Osteoblast (primary cell): Measurements from ENCODE around the gene SEMA3F. TPM values are rescaled to one million over a fixed set of nuclear protein-coding genes. Genes with fewer than 3 reads are reported as not detected.

Experiments
- DNase-seq: peaks from one replicate; pipeline ENCODE4 v3.0.0; 2011; ENCODE audit warnings: low spot score, mixed read lengths; ENCODE audit not compliant: insufficient read length; ENCODE audit errors: missing footprints
- H2AFZ ChIP-seq: 2 replicates; pipeline ENCODE4 v1.6.0; 2011; ENCODE audit warnings: mild to moderate bottlenecking, low read length
- H3K27ac ChIP-seq: 2 replicates; pipeline ENCODE4 v1.5.1; 2011; ENCODE audit warnings: mild to moderate bottlenecking, low read depth, low read length, moderate library complexity
- H3K27me3 ChIP-seq: 2 replicates; pipeline ENCODE4 v1.6.0; 2012; ENCODE audit warnings: mild to moderate bottlenecking, control low read depth, inconsistent platforms, low read length, moderate library complexity; ENCODE audit not compliant: insufficient read depth
- H3K36me3 ChIP-seq: 2 replicates; pipeline ENCODE4 v1.5.1; 2011; ENCODE audit warnings: mild to moderate bottlenecking, low read length, control low read depth, moderate library complexity; ENCODE audit not compliant: insufficient read depth
- H3K4me1 ChIP-seq: 2 replicates; pipeline ENCODE4 v1.5.1; 2011; ENCODE audit warnings: mild to moderate bottlenecking, low read length, control low read depth, moderate library complexity; ENCODE audit not compliant: insufficient read depth
- H3K4me2 ChIP-seq: 2 replicates; pipeline ENCODE4 v1.6.0; 2011; ENCODE audit warnings: mild to moderate bottlenecking, low read length; ENCODE audit not compliant: insufficient read depth
- H3K4me3 ChIP-seq: fragments of 200-600 bp; sonication (generic); 3 replicates; pipeline ENCODE4 v1.5.1; 2012; ENCODE audit warnings: mild to moderate bottlenecking, low read length, inconsistent platforms; ENCODE audit not compliant: insufficient read depth
- H3K79me2 ChIP-seq: 2 replicates; pipeline ENCODE4 v1.6.0; 2012; ENCODE audit warnings: mild to moderate bottlenecking, low read length, control low read depth, inconsistent platforms; ENCODE audit not compliant: insufficient read depth
- H3K9me3 ChIP-seq: 2 replicates; pipeline ENCODE4 v1.5.1; 2011; ENCODE audit warnings: low read depth, low read length, control low read depth
- H4K20me1 ChIP-seq: 2 replicates; pipeline ENCODE4 v1.6.0; 2012; ENCODE audit warnings: mild to moderate bottlenecking, low read length, control low read depth; ENCODE audit not compliant: insufficient read depth
- total RNA-seq: library from RNA; depleted of rRNA; stranded (reverse); fragments of >200 nt; gene quantifications from 2 replicates; pipeline ENCODE4 v1.2.3, GENCODE V29; 2012
- TF ChIP-seq, protein P1 (sequence below): IDR thresholded peaks from 2 replicates; pipeline ENCODE4 v1.5.1; 2011; ENCODE audit warnings: mild to moderate bottlenecking, low read depth, low read length, moderate library complexity; ENCODE audit errors: extremely low read depth

The SEMA3F gene
- total RNA-seq, 1 donor = 5.1 TPM

DNA sequence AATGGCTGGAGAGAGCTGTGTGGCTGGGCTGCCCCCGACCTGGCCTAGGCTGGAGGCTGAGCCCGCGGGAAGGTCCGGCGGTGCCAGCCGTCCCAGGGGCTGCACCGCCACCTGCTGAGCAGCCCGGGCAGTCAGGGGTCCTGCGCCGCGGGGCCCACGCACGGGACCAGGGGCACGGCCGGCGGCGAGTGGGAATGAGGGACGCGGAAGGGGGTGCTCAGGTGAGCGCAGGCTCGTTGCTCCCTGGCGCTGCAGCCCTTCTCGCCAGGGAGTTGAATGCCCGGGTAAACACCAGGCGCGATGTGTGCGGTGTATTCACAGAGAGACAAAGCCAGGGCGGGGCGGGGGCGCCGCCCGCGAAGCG, 666 bp upstream of the SEMA3F start:
- peaks cover 40% of the 10 kb centered on the region for H3K79me2 ChIP-seq
- DNase-seq = peak; percentile 91
- H4K20me1 ChIP-seq = no peaks in the 10 kb centered on the region
- TF ChIP-seq, protein P1, sequence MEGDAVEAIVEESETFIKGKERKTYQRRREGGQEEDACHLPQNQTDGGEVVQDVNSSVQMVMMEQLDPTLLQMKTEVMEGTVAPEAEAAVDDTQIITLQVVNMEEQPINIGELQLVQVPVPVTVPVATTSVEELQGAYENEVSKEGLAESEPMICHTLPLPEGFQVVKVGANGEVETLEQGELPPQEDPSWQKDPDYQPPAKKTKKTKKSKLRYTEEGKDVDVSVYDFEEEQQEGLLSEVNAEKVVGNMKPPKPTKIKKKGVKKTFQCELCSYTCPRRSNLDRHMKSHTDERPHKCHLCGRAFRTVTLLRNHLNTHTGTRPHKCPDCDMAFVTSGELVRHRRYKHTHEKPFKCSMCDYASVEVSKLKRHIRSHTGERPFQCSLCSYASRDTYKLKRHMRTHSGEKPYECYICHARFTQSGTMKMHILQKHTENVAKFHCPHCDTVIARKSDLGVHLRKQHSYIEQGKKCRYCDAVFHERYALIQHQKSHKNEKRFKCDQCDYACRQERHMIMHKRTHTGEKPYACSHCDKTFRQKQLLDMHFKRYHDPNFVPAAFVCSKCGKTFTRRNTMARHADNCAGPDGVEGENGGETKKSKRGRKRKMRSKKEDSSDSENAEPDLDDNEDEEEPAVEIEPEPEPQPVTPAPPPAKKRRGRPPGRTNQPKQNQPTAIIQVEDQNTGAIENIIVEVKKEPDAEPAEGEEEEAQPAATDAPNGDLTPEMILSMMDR = no peak
- H3K27me3 ChIP-seq = peaks cover 8% of the 10 kb centered on the region
- no peaks in the 10 kb centered on the region for H3K9me3 ChIP-seq
- H3K36me3 ChIP-seq = no peaks in the 10 kb centered on the region
- H3K4me1 ChIP-seq = peaks cover 22% of the 10 kb centered on the region
- H3K27ac ChIP-seq = no peak overlapping the region
- peak overlapping the region; percentile 55 for H3K4me2 ChIP-seq
- no peak overlapping the region for H2AFZ ChIP-seq
- H3K4me3 ChIP-seq = peak overlapping the region; percentile 51

DNA sequence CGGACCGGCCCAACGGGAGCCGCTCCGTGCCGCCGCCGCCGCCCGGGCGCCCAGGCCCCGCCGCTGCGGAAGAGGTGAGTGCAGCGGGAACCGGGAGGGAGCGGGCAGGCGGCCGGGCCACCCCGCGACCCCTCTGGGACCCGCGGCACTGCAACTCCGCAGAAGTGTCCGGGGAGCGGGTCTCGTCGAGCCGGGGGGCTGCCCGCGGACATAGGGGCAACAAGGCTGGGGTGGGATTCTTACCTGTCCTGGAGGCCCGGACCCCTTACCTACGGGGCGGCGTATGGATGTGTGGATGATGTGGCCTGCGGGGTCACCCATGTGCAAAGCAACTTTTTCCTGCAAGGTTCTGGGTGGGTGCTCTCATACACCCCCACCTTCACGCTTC, 361 bp downstream of the SEMA3F start:
- peak overlapping the region; percentile 65 for H3K4me2 ChIP-seq
- DNase-seq = no peak
- H3K27ac ChIP-seq = no peak overlapping the region
- H2AFZ ChIP-seq = no peak overlapping the region
- H3K9me3 ChIP-seq = no peaks in the 10 kb centered on the region
- TF ChIP-seq, protein P1 = no peak
- H3K27me3 ChIP-seq = peaks cover 8% of the 10 kb centered on the region
- peaks cover 22% of the 10 kb centered on the region for H3K4me1 ChIP-seq
- peaks cover 40% of the 10 kb centered on the region for H3K79me2 ChIP-seq
- H3K4me3 ChIP-seq = peak overlapping the region; percentile 73
- no peaks in the 10 kb centered on the region for H3K36me3 ChIP-seq
- no peaks in the 10 kb centered on the region for H4K20me1 ChIP-seq

DNA sequence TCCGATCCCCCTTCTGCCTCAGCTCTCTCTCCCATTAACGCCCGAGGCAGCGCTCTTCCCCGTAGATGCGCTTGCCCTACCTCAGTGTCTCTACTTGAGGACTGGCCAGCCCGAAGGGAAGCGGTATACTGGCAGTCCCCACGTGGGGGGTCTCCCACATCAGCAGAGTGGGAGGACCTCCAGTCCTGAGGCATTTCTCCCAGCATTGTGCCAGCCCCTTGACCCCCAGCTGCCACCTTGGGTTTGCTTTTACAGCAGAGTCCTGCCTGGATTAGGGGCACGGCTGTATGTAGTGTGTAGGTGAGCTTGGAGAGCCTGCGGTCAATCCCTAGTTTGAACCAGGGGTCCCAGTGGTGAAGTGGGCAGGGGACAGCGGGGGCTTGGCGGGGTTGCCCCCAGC, 767 bp downstream of the SEMA3F start:
- H3K4me3 ChIP-seq = peak overlapping the region; percentile 73
- no peaks in the 10 kb centered on the region for H4K20me1 ChIP-seq
- H3K9me3 ChIP-seq = no peaks in the 10 kb centered on the region
- peak overlapping the region; percentile 65 for H3K4me2 ChIP-seq
- H3K36me3 ChIP-seq = no peaks in the 10 kb centered on the region
- TF ChIP-seq, protein P1 = no peak
- no peak for DNase-seq
- H3K79me2 ChIP-seq = peaks cover 40% of the 10 kb centered on the region
- peaks cover 22% of the 10 kb centered on the region for H3K4me1 ChIP-seq
- no peak overlapping the region for H2AFZ ChIP-seq
- H3K27ac ChIP-seq = no peak overlapping the region
- peaks cover 8% of the 10 kb centered on the region for H3K27me3 ChIP-seq

DNA sequence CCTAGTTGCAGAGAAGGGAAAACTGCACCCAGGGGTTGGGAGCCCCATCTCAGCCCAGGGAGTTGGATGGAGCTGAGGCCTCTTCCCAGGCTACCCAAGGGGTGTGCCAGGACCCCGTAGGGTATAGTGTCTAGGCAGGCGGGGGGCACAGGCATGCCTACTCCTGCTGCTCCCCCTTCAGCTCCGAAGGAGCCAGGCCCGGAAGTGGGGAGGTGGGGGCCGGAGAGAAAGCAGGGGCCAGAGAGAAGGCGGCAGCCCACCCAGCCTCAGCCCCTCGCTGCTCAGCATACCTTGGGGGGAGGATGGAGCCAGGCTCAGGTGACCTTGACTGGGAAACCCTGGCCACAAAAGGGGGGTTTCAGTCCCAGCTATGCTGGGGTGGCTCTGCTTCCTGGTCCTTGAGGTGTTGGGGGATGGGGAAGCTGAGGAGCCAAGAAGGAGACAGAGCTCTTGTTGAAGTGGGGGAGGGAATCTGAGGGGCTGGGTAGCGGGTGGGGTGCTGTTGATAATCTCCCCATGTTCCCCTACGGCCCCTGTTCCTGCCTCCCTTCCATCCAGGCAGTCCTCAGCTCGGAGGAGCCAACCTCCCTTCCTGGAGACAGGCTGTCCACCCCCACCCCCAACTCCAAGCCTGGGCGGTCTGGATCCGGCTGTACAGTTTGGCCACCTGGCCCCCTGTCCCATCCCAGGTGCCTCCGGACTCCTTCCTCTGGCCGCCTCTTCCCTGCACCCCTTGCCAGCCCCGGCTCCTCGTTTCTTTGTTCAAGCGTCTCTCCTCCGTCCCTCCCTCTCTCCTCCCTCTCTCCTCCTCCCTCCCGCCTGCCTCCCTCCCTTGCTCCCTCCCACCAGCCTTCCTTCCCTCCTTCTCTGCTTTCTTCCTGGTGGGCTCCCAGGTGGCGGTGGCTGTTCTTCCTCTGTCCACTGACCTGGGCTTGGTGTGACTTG, 1.7 kb downstream of the SEMA3F start:
- Histone ChIP-seq H3K4me2 (peak overlapping the region; percentile 65), H3K4me1 (peaks cover 22% of the 10 kb centered on the region), H3K27me3 (peaks cover 8% of the 10 kb centered on the region), H3K4me3 (peak overlapping the region; percentile 73), H3K27ac (no peak overlapping the region), H3K36me3 (no peaks in the 10 kb centered on the region), H3K9me3 (no peaks in the 10 kb centered on the region), H2AFZ (peak overlapping the region; percentile 77), H3K79me2 (peaks cover 40% of the 10 kb centered on the region), H4K20me1 (no peaks in the 10 kb centered on the region)
- peak; percentile 93 for DNase-seq
- TF ChIP-seq, protein P1 = no peak
